Mammary epithelial cell (primary cell): ENCODE measurements around the gene RAB20.

ENCODE experiments used
- CTCF ChIP-seq, 2 donors: IDR thresholded peaks in 1 of 2; conservative IDR thresholded peaks in 1 of 2; 2 replicates each; pipeline ENCODE4 v1.5.1; 2011 to 2012; ENCODE audit warnings: inconsistent platforms in 2 of 2, low read length in 2 of 2, mild to moderate bottlenecking in 2 of 2, control low read depth in 1 of 2, low read depth in 1 of 2; ENCODE audit not compliant: insufficient read depth in 1 of 2; ENCODE audit errors: extremely low read depth in 1 of 2
- EZH2 ChIP-seq: IDR thresholded peaks from 2 replicates; pipeline ENCODE4 v1.6.1; 2012; ENCODE audit warnings: low read length, inconsistent platforms, borderline replicate concordance

GRCh38 chr13:110554227-110554836 is 7.2 kb downstream of the RAB20 start:
- TF ChIP-seq CTCF (conservative IDR thresholded peaks at IDR 0.05 in 1 of 2, IDR thresholded peaks at IDR 0.05 in 1 of 2; ENCODE audit: extremely low read depth in 1 of 2, insufficient read depth in 1 of 2, low read depth in 1 of 2, low read length in 2 of 2) (no peak), EZH2 (no peak)
